Right lobe of liver (tissue), 4 donors: Measurements from ENCODE around the gene COL24A1.

Source experiments
- CTCF ChIP-seq, 4 donors: fragments of 200-600 bp in 3 of 4; fragments of 450-650 bp in 1 of 4; IDR thresholded peaks; one replicate each; pipeline versions ENCODE4 v1.5.1 to v1.8.0; 2016 to 2022; ENCODE audit warnings: antibody characterized with exemption in 4 of 4, mild to moderate bottlenecking in 2 of 4
- POLR2A ChIP-seq: fragments of 450-650 bp; IDR thresholded peaks from one replicate; pipeline ENCODE4 v1.6.1; 2017; ENCODE audit warnings: antibody characterized with exemption, mild to moderate bottlenecking
- donor health status: DM: no; HTN: no; CAD: no.
- donor health status: DM: no; HTN: no; CAD: no.
- donor health status: DM: no; HTN: yes; CAD: no.

DNA sequence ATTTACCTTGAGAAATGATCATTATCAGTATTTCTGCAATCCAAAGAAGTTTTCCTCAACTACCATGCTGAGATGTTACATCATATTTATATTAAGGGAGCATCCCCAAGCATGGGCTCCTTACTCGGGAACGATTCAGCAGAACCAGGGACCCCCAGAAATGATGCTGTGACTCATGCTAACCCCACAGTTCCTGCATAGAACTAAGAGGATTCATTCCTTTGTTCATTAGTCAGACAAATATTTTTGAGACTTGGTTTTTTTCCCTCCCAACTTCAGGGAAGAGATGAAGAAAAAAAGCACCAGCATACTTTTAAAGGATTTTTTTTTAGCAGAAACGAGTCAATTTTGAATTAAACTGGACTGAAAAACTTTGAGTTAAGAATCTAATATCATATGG is 49.2 kb upstream of the COL24A1 start:
- TF ChIP-seq CTCF (IDR thresholded peaks at IDR 0.05) (no peak), POLR2A (no peak)
